ENCODE data around the gene OR2C3.

OR2C3 gene

DNA sequence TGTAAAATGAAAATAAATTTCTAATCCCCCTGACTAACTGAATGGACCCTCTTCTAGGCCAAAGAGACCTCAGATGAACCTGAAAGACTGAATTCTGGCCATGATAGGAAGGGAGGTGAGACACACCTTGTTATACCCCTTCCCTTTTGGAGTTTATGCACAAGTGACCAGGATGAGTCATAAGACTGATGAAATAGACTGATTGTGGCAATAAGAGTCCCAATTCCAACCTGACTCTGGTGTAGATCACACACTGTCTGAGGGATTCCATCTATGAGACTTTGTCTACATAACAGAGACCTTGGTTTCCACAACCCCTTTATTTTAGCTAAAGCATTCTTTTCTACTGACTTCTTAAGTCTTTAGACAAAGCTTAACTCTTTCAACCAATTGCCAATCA is 38.4 kb upstream of the OR2C3 start:
- peaks cover 34% of the 10 kb centered on the region for H3K79me2 ChIP-seq (ENCODE audit: insufficient read depth, low read length)
- H2AFZ ChIP-seq (ENCODE audit: low read length): no peak overlapping the region
- no peaks in the 10 kb centered on the region for H3K9me3 ChIP-seq (ENCODE audit: insufficient read depth, low read depth, low read length)
- no peaks in the 10 kb centered on the region for H3F3A ChIP-seq (ENCODE audit: low read depth)
- TF ChIP-seq, protein P1, sequence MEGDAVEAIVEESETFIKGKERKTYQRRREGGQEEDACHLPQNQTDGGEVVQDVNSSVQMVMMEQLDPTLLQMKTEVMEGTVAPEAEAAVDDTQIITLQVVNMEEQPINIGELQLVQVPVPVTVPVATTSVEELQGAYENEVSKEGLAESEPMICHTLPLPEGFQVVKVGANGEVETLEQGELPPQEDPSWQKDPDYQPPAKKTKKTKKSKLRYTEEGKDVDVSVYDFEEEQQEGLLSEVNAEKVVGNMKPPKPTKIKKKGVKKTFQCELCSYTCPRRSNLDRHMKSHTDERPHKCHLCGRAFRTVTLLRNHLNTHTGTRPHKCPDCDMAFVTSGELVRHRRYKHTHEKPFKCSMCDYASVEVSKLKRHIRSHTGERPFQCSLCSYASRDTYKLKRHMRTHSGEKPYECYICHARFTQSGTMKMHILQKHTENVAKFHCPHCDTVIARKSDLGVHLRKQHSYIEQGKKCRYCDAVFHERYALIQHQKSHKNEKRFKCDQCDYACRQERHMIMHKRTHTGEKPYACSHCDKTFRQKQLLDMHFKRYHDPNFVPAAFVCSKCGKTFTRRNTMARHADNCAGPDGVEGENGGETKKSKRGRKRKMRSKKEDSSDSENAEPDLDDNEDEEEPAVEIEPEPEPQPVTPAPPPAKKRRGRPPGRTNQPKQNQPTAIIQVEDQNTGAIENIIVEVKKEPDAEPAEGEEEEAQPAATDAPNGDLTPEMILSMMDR (conservative IDR thresholded peaks at IDR 0.05; ENCODE audit: low read length): no peak
- no peak for TF ChIP-seq EZH2phosphoT487 (IDR thresholded peaks at IDR 0.05; ENCODE audit: borderline replicate concordance)
- no peaks in the 10 kb centered on the region for H3K27me3 ChIP-seq (ENCODE audit: insufficient read depth, low read length, poor library complexity, severe bottlenecking)
- no peaks in the 10 kb centered on the region for H3K9me2 ChIP-seq (replicated peaks; ENCODE audit: low read depth, low read length)
- H4K20me1 ChIP-seq (ENCODE audit: insufficient read depth, low read length, poor library complexity, severe bottlenecking): peaks cover 9% of the 10 kb centered on the region
- H3K4me2 ChIP-seq (ENCODE audit: low read depth, low read length, poor library complexity, severe bottlenecking): no peak overlapping the region
- no peak overlapping the region for H3K4me3 ChIP-seq (ENCODE audit: low read length, poor library complexity, severe bottlenecking)
- peaks cover 76% of the 10 kb centered on the region for H3K36me3 ChIP-seq (ENCODE audit: insufficient read depth, low read length)
- H3K4me1 ChIP-seq (ENCODE audit: insufficient read depth, low read length, poor library complexity, severe bottlenecking): peaks cover 4% of the 10 kb centered on the region
- no peak overlapping the region for H3K9ac ChIP-seq (ENCODE audit: low read depth, low read length, poor library complexity, severe bottlenecking)

- H3K4me2 ChIP-seq (ENCODE audit: low read depth, low read length, poor library complexity, severe bottlenecking): no peak overlapping the region
- H3K79me2 ChIP-seq (ENCODE audit: insufficient read depth, low read length): peaks cover 39% of the 10 kb centered on the region
- H3K9ac ChIP-seq (ENCODE audit: low read depth, low read length, poor library complexity, severe bottlenecking): no peak overlapping the region
- H3K4me1 ChIP-seq (ENCODE audit: insufficient read depth, low read length, poor library complexity, severe bottlenecking): peaks cover 4% of the 10 kb centered on the region
- TF ChIP-seq, protein P1 (conservative IDR thresholded peaks at IDR 0.05; ENCODE audit: low read length): no peak
- no peak for TF ChIP-seq EZH2phosphoT487 (IDR thresholded peaks at IDR 0.05; ENCODE audit: borderline replicate concordance)
- H3K9me3 ChIP-seq (ENCODE audit: insufficient read depth, low read depth, low read length): no peaks in the 10 kb centered on the region
- no peaks in the 10 kb centered on the region for H3K27me3 ChIP-seq (ENCODE audit: insufficient read depth, low read length, poor library complexity, severe bottlenecking)
- peaks cover 78% of the 10 kb centered on the region for H3K36me3 ChIP-seq (ENCODE audit: insufficient read depth, low read length)
- H4K20me1 ChIP-seq (ENCODE audit: insufficient read depth, low read length, poor library complexity, severe bottlenecking): peaks cover 9% of the 10 kb centered on the region
- H3K9me2 ChIP-seq (replicated peaks; ENCODE audit: low read depth, low read length): no peaks in the 10 kb centered on the region
- no peak overlapping the region for H2AFZ ChIP-seq (ENCODE audit: low read length)
- H3K4me3 ChIP-seq (ENCODE audit: low read length, poor library complexity, severe bottlenecking): no peak overlapping the region
- H3F3A ChIP-seq (ENCODE audit: low read depth): no peaks in the 10 kb centered on the region
Measured at GRCh38 chr1:247574236-247574635, 38.0 kb upstream of the OR2C3 start.

DNA sequence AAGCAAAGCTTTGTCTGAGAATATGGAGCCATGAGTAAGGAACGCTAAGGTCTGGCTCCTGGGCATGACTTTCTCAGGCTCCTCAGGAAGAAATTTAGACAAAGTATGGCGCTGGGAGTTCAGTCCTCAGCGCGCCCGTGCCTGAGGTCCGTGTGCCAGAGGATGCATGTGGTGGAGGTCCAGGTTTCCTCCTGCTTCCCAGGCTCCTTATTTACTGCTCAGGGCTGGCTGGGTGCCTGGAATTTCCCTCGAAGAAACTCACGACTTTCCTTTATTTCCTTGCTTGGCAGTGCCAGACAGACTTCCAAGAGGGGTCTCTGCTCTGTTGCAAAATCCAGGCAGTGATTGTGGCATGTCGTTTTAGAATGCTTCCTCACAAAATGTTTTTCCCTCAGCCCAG is 26.0 kb upstream of the OR2C3 start:
- H4K20me1 ChIP-seq (ENCODE audit: insufficient read depth, low read length, poor library complexity, severe bottlenecking): peaks cover 46% of the 10 kb centered on the region
- no peaks in the 10 kb centered on the region for H3K27me3 ChIP-seq (ENCODE audit: insufficient read depth, low read length, poor library complexity, severe bottlenecking)
- peaks cover 82% of the 10 kb centered on the region for H3K79me2 ChIP-seq (ENCODE audit: insufficient read depth, low read length)
- H3K4me1 ChIP-seq (ENCODE audit: insufficient read depth, low read length, poor library complexity, severe bottlenecking): peaks cover 53% of the 10 kb centered on the region
- no peaks in the 10 kb centered on the region for H3K9me3 ChIP-seq (ENCODE audit: insufficient read depth, low read depth, low read length)
- peak overlapping the region; percentile 21 for H3K4me2 ChIP-seq (ENCODE audit: low read depth, low read length, poor library complexity, severe bottlenecking)
- H3K9ac ChIP-seq (ENCODE audit: low read depth, low read length, poor library complexity, severe bottlenecking): no peak overlapping the region
- no peak for TF ChIP-seq EZH2phosphoT487 (IDR thresholded peaks at IDR 0.05; ENCODE audit: borderline replicate concordance)
- TF ChIP-seq, protein P1 (conservative IDR thresholded peaks at IDR 0.05; ENCODE audit: low read length): no peak
- no peaks in the 10 kb centered on the region for H3F3A ChIP-seq (ENCODE audit: low read depth)
- no peak overlapping the region for H2AFZ ChIP-seq (ENCODE audit: low read length)
- H3K4me3 ChIP-seq (ENCODE audit: low read length, poor library complexity, severe bottlenecking): no peak overlapping the region
- H3K9me2 ChIP-seq (replicated peaks; ENCODE audit: low read depth, low read length): no peaks in the 10 kb centered on the region
- peaks cover 58% of the 10 kb centered on the region for H3K36me3 ChIP-seq (ENCODE audit: insufficient read depth, low read length)

Measured in Loucy (cell line).